ENCODE results near the gene BID. TPM values are rescaled to one million over a fixed set of nuclear protein-coding genes. Genes with fewer than 3 reads are reported as not detected.

BID gene
- polyA plus RNA-seq, 2 donors = 9.0 to 19.3 TPM

DNA sequence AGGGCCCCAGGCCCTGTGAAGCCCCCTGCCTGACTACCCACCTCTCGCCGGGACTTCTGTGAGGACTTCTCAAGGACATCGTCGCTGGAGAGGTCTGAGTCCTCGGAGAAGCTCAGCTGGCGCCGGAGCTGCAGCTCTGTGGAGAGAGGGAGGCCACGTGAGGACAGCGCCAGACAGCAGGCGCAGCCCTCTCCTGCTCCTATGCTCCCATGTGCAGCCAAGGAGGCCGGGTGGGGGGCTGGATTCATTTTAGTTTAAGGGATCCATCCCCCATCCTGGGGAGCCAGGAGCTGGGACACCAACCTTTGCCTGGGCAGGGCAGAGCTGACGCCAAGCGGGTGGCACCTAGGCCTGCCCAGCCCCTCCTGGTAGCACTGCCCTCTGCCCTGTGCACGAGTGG is 42.4 kb upstream of the BID start:
- no peak overlapping the region for H3K4me3 ChIP-seq (ENCODE audit: low read depth in 1 of 2, low read length in 2 of 2)
- 87 to 95% methylated on average over 14 of the region's 14 CpGs for WGBS, 2 donors
- H3K27me3 ChIP-seq (ENCODE audit: control insufficient read depth in 1 of 2, insufficient read depth in 2 of 2, low read length in 2 of 2) = no peaks in the 10 kb centered on the region
- H3K4me1 ChIP-seq (ENCODE audit: control insufficient read depth in 2 of 2, insufficient read depth in 2 of 2, low read length in 1 of 2) = no peaks in the 10 kb centered on the region
- H3K9me3 ChIP-seq (ENCODE audit: control insufficient read depth in 2 of 2, insufficient read depth in 1 of 2, low read depth in 1 of 2, low read length in 1 of 2) = no peaks in the 10 kb centered on the region
- no peak overlapping the region for H3K27ac ChIP-seq (ENCODE audit: low read depth in 2 of 2, low read length in 1 of 2)
- H3K36me3 ChIP-seq (ENCODE audit: control insufficient read depth in 2 of 2, insufficient read depth in 2 of 2, low read length in 1 of 2) = peaks cover 14 to 34% of the 10 kb centered on the region in 2 donors

DNA sequence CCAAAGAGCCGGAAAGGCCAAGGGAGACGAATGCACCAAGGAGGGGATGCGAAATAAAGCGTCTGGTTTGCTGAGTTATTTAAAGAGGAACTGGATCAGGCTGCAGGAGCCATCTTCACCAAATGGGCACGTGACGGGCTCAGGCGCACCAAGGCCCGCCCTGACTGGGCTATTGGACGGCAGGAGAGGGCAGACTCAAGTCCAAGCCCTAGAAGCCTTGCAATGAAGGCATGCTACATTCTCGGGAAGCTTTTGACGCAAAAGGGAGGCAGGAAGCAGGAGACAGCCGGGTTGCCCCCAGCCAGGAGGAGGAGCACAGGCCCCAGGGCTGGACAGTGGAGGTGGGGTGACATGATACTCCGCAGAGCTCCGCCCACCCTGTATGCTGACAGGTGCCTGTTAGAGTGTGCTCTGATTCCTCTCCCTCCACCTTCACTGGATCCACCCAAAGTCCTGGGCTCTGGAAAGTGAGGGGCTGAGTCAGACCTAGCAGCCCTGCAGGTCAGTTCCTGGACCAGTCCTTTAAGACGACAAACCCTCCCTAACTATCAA is 41.5 kb upstream of the BID start:
- Histone ChIP-seq H3K36me3 (ENCODE audit: control insufficient read depth in 2 of 2, insufficient read depth in 2 of 2, low read length in 1 of 2) (peaks cover 11 to 31% of the 10 kb centered on the region in 2 donors), H3K4me3 (ENCODE audit: low read depth in 1 of 2, low read length in 2 of 2) (no peak overlapping the region), H3K27ac (ENCODE audit: low read depth in 2 of 2, low read length in 1 of 2) (no peak overlapping the region), H3K27me3 (ENCODE audit: control insufficient read depth in 1 of 2, insufficient read depth in 2 of 2, low read length in 2 of 2) (no peaks in the 10 kb centered on the region), H3K9me3 (ENCODE audit: control insufficient read depth in 2 of 2, insufficient read depth in 1 of 2, low read depth in 1 of 2, low read length in 1 of 2) (no peaks in the 10 kb centered on the region), H3K4me1 (ENCODE audit: control insufficient read depth in 2 of 2, insufficient read depth in 2 of 2, low read length in 1 of 2) (no peaks in the 10 kb centered on the region)
- 90 to 92% methylated on average over 15 of the region's 15 CpGs for WGBS, 2 donors

DNA sequence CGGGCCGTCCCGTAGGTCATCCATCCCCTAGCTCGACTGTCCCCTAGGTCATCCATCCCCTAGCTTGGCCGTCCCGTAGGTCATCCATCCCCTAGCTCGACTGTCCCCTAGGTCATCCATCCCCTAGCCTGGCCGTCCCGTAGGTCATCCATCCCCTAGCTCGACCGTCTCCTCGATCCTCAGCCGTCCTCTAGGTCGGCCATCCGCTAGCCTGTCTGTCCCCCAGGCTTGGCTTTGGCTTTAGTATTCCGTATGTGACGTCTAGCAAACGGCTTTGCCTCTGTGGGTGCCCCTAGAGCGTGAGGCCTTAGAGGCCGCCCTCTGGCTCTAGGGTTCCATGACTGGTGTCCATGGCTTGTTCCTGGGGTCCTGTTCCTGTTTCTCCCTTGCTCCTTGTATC is 40.6 kb upstream of the BID start:
- WGBS, 2 donors = 94 to 96% methylated on average over 20 of the region's 20 CpGs
- peaks cover 11 to 35% of the 10 kb centered on the region in 2 donors for H3K36me3 ChIP-seq (ENCODE audit: control insufficient read depth in 2 of 2, insufficient read depth in 2 of 2, low read length in 1 of 2)

DNA sequence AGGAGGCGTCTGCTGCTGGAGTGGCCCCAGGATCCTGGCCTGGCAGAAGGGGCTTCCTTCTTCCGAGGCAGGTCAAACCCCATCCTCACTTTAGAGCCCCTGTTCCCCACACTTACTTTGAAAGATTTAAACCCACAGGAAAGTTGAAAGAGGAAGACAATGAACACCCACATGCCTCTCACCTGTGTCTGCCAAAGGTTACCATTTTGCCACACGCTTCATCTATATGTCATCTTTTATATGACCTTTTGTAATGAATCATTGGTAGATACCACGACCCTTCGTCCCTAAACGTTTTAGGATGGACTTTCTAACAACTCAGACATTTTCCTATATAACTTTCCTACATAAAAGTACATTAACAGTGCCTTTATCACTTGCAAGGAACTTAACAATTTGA is 39.8 kb upstream of the BID start:
- Histone ChIP-seq H3K27ac (ENCODE audit: low read depth in 2 of 2, low read length in 1 of 2) (no peak overlapping the region), H3K4me1 (ENCODE audit: control insufficient read depth in 2 of 2, insufficient read depth in 2 of 2, low read length in 1 of 2) (no peaks in the 10 kb centered on the region), H3K27me3 (ENCODE audit: control insufficient read depth in 1 of 2, insufficient read depth in 2 of 2, low read length in 2 of 2) (no peaks in the 10 kb centered on the region), H3K9me3 (ENCODE audit: control insufficient read depth in 2 of 2, insufficient read depth in 1 of 2, low read depth in 1 of 2, low read length in 1 of 2) (no peaks in the 10 kb centered on the region), H3K4me3 (ENCODE audit: low read depth in 1 of 2, low read length in 2 of 2) (no peak overlapping the region), H3K36me3 (ENCODE audit: control insufficient read depth in 2 of 2, insufficient read depth in 2 of 2, low read length in 1 of 2) (peaks cover 11 to 36% of the 10 kb centered on the region in 2 donors)
- WGBS, 2 donors = 79 to 83% methylated on average over 6 of the region's 6 CpGs

More for the DNA sequence above, 40.6 kb upstream of the BID start:
- H3K27ac ChIP-seq (ENCODE audit: low read depth in 2 of 2, low read length in 1 of 2) = no peak overlapping the region
- no peaks in the 10 kb centered on the region for H3K4me1 ChIP-seq (ENCODE audit: control insufficient read depth in 2 of 2, insufficient read depth in 2 of 2, low read length in 1 of 2)
- H3K27me3 ChIP-seq (ENCODE audit: control insufficient read depth in 1 of 2, insufficient read depth in 2 of 2, low read length in 2 of 2) = no peaks in the 10 kb centered on the region
- no peaks in the 10 kb centered on the region for H3K9me3 ChIP-seq (ENCODE audit: control insufficient read depth in 2 of 2, insufficient read depth in 1 of 2, low read depth in 1 of 2, low read length in 1 of 2)
- no peak overlapping the region for H3K4me3 ChIP-seq (ENCODE audit: low read depth in 1 of 2, low read length in 2 of 2)

DNA sequence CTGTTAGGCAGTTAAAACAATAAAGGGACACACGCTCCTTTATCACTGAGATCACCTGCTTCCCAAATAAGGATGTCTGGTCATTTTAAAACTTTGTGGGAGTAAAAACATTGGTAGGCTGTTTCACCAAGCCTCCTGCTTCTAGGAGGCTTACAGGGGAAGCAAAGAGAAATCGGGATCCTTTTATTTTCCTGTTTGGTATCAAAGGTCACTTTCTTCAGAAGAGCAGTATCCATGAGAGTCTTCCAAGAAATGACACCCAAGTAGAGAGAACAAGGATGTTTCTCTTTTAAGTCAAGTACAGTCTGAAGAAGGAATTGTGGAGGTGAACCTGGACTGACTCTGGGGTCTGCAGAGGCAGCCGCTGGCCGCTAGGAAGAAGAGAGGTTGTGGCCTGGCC is 36.9 kb upstream of the BID start:
- Histone ChIP-seq H3K27me3 (ENCODE audit: control insufficient read depth in 1 of 2, insufficient read depth in 2 of 2, low read length in 2 of 2) (no peaks in the 10 kb centered on the region), H3K36me3 (ENCODE audit: control insufficient read depth in 2 of 2, insufficient read depth in 2 of 2, low read length in 1 of 2) (peaks cover 7 to 46% of the 10 kb centered on the region in 2 donors), H3K4me3 (ENCODE audit: low read depth in 1 of 2, low read length in 2 of 2) (no peak overlapping the region), H3K9me3 (ENCODE audit: control insufficient read depth in 2 of 2, insufficient read depth in 1 of 2, low read depth in 1 of 2, low read length in 1 of 2) (no peaks in the 10 kb centered on the region), H3K4me1 (ENCODE audit: control insufficient read depth in 2 of 2, insufficient read depth in 2 of 2, low read length in 1 of 2) (no peaks in the 10 kb centered on the region), H3K27ac (ENCODE audit: low read depth in 2 of 2, low read length in 1 of 2) (no peak overlapping the region)
- 86 to 94% methylated on average over 4 of the region's 4 CpGs for WGBS, 2 donors

DNA sequence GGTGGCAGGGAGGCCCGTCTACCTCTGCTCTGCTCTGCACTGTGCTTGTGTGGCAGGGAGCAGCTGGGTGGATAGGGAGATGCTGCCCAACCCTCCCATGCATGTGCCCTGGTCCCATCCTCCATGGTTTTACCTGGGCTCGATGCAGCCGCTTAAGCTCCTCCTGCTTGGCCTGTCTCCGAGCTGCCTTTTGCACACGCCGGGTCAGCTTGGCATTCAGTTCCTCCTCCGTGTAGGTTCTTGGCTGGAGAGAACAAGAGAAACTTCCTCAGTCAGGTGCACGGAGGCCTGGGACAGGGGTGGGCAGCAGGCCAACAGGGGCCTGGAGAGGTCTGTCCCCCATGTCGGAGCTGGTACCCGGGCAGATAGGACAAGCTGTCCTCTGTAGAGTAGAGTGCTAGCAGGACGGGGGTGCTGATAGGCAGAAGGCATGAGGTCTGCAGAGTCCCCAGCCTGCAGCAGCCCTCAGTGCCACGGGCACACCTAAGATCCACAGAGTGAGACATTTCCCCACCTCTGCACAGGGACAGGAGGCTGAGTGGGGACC is 36.4 kb upstream of the BID start:
- H3K27me3 ChIP-seq (ENCODE audit: control insufficient read depth in 1 of 2, insufficient read depth in 2 of 2, low read length in 2 of 2) = no peaks in the 10 kb centered on the region
- no peak overlapping the region for H3K27ac ChIP-seq (ENCODE audit: low read depth in 2 of 2, low read length in 1 of 2)
- WGBS, 2 donors = 86 to 92% methylated on average over 12 of the region's 12 CpGs
- no peaks in the 10 kb centered on the region for H3K9me3 ChIP-seq (ENCODE audit: control insufficient read depth in 2 of 2, insufficient read depth in 1 of 2, low read depth in 1 of 2, low read length in 1 of 2)
- no peaks in the 10 kb centered on the region for H3K4me1 ChIP-seq (ENCODE audit: control insufficient read depth in 2 of 2, insufficient read depth in 2 of 2, low read length in 1 of 2)
- H3K36me3 ChIP-seq (ENCODE audit: control insufficient read depth in 2 of 2, insufficient read depth in 2 of 2, low read length in 1 of 2) = peaks cover 3 to 43% of the 10 kb centered on the region in 2 donors
- H3K4me3 ChIP-seq (ENCODE audit: low read depth in 1 of 2, low read length in 2 of 2) = no peak overlapping the region

DNA sequence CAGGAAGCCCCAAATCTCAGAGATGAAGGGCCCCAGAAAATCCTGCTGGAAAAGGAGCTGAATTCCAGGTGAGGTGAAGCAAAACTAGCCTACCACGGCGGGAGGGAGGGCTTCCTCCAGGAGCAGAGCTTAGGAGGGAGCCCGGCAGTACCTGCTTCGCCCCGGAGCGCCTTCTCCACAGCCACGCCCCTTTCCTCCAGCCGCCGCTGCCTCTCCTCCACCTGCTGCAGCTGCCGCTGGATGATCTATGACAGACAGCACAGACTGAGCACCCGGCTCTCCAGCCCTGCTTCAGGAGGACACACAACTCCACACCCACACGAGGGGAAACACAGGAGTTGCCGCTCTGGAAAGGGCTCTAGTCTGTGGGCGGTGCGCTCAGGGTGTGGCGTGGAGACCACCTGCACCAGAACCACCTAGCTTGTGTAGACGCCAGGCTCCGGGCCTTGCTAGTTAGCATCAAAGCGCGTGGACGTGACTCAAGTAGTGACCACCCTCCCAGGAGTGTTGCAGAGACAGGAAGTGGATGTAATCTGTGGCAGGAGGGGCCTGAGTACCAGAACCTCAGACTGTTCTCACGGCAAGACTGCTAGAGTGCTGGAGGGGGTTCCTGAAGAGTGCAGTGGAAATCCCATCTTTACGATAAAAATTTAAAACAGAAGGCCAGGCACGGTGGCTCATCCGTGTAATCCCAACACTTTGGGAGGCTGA is 34.6 kb upstream of the BID start:
- Histone ChIP-seq H3K36me3 (ENCODE audit: control insufficient read depth in 2 of 2, insufficient read depth in 2 of 2, low read length in 1 of 2) (peaks cover 3 to 34% of the 10 kb centered on the region in 2 donors), H3K27ac (ENCODE audit: low read depth in 2 of 2, low read length in 1 of 2) (no peak overlapping the region)

DNA sequence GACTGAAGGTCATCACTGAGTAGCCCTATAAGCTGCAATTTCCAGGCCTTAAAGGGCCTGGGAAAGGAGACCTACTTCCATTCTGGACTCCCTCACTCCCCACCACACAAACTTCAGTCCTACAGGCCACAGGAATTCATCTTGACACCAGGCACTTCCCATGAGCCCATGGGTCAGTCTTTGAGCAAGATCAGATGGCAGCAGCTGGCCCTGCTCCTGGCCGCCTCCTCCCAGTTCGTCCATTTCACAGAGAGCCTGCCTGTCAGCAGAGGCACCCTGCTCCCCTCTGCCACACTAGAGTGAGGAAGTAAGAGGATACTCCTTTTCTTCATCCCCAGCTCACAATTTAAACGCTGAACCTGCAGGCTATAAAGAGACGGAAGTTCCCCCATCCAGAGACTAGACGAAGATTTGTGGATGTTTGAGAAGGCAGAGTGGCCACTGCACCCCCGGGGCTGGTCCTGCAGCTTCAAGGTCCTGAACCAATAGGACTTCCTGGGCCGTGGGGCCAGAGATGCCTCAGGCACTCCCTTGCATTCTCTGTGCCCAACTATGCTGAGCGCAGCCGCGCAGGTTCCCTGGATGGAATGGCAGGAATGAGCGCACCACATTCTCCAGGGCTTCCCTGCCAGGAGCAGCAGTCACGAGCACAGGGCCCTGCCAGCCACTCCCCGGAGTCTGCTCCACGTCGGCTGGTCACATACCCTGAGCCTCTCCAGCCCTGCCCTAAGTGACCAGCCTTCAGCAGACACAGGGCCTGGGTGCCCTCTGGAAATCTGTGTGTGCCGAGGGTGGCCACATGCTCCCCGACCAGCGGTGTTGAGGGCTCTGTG is 33.5 kb upstream of the BID start:
- H3K27me3 ChIP-seq (ENCODE audit: control insufficient read depth in 1 of 2, insufficient read depth in 2 of 2, low read length in 2 of 2) = no peaks in the 10 kb centered on the region
- H3K36me3 ChIP-seq (ENCODE audit: control insufficient read depth in 2 of 2, insufficient read depth in 2 of 2, low read length in 1 of 2) = peaks cover 3 to 31% of the 10 kb centered on the region in 2 donors
- WGBS, 2 donors = 84 to 87% methylated on average over 18 of the region's 18 CpGs
- no peaks in the 10 kb centered on the region for H3K9me3 ChIP-seq (ENCODE audit: control insufficient read depth in 2 of 2, insufficient read depth in 1 of 2, low read depth in 1 of 2, low read length in 1 of 2)
- H3K4me1 ChIP-seq (ENCODE audit: control insufficient read depth in 2 of 2, insufficient read depth in 2 of 2, low read length in 1 of 2) = peaks cover 0 to 3% of the 10 kb centered on the region in 2 donors
- H3K27ac ChIP-seq (ENCODE audit: low read depth in 2 of 2, low read length in 1 of 2) = no peak overlapping the region
- no peak overlapping the region for H3K4me3 ChIP-seq (ENCODE audit: low read depth in 1 of 2, low read length in 2 of 2)

More for the DNA sequence above, 34.6 kb upstream of the BID start:
- Histone ChIP-seq H3K4me1 (ENCODE audit: control insufficient read depth in 2 of 2, insufficient read depth in 2 of 2, low read length in 1 of 2) (no peaks in the 10 kb centered on the region), H3K9me3 (ENCODE audit: control insufficient read depth in 2 of 2, insufficient read depth in 1 of 2, low read depth in 1 of 2, low read length in 1 of 2) (no peaks in the 10 kb centered on the region), H3K27me3 (ENCODE audit: control insufficient read depth in 1 of 2, insufficient read depth in 2 of 2, low read length in 2 of 2) (no peaks in the 10 kb centered on the region), H3K4me3 (ENCODE audit: low read depth in 1 of 2, low read length in 2 of 2) (no peak overlapping the region)
- WGBS, 2 donors = 86% methylated on average over 25 of the region's 25 CpGs

DNA sequence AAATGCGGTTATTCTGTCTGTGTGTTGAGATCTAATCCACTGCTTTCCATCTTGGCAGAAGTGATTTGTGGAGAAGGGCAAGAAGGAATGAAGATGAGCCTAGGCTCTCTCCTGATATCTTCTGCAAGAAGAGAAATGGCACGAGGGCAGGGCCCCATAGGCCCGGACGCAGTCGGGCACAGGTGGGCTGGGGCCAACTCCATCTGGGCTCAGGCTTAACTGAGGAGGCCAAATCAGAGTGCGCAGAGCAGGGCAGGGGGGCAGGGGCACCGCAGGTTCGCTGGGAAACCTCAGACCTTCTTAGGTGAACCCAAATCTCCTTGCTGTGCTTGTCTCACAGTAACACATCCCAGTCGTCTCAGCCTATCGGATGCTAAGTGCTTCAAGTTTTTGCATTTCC is 32.8 kb upstream of the BID start:
- H3K27ac ChIP-seq (ENCODE audit: low read depth in 2 of 2, low read length in 1 of 2) = no peak overlapping the region

More for the DNA sequence above, 32.8 kb upstream of the BID start:
- H3K9me3 ChIP-seq (ENCODE audit: control insufficient read depth in 2 of 2, insufficient read depth in 1 of 2, low read depth in 1 of 2, low read length in 1 of 2) = no peaks in the 10 kb centered on the region
- H3K4me3 ChIP-seq (ENCODE audit: low read depth in 1 of 2, low read length in 2 of 2) = no peak overlapping the region
- H3K36me3 ChIP-seq (ENCODE audit: control insufficient read depth in 2 of 2, insufficient read depth in 2 of 2, low read length in 1 of 2) = peaks cover 3 to 29% of the 10 kb centered on the region in 2 donors
- H3K27me3 ChIP-seq (ENCODE audit: control insufficient read depth in 1 of 2, insufficient read depth in 2 of 2, low read length in 2 of 2) = no peaks in the 10 kb centered on the region
- WGBS, 2 donors = 93 to 98% methylated on average over 10 of the region's 10 CpGs
- H3K4me1 ChIP-seq (ENCODE audit: control insufficient read depth in 2 of 2, insufficient read depth in 2 of 2, low read length in 1 of 2) = peaks cover 0 to 3% of the 10 kb centered on the region in 2 donors

All from esophagus (tissue), 2 donors.